HepG2 (cell line): Measurements from ENCODE around the gene ALG9. TPM values are rescaled to one million over a fixed set of nuclear protein-coding genes. Genes with fewer than 3 reads are reported as not detected.

Experiments
- JUN ChIP-seq: sonication (generic); formaldehyde crosslinking; IDR thresholded peaks from 2 replicates; pipeline ENCODE4 v1.4.0; 2020; ENCODE audit warnings: mild to moderate bottlenecking, missing genetic modification reagents
- MED8 ChIP-seq: sonication (generic); formaldehyde crosslinking; IDR thresholded peaks from 2 replicates; pipeline ENCODE4 v1.8.1; 2023; ENCODE audit warnings: mild to moderate bottlenecking, missing genetic modification reagents; ENCODE audit not compliant: insufficient replicate concordance
- RCOR2 ChIP-seq: IDR thresholded peaks from 2 replicates; pipeline ENCODE4 v1.6.1; 2016; ENCODE audit warnings: missing biosample characterization, missing genetic modification reagents
- ZNF224 ChIP-seq: sonication (generic); formaldehyde crosslinking; IDR thresholded peaks from 2 replicates; pipeline ENCODE4 v1.5.0; 2020; ENCODE audit warnings: mild to moderate bottlenecking, missing genetic modification reagents
- ZNF230 ChIP-seq: sonication (generic); formaldehyde crosslinking; IDR thresholded peaks from 2 replicates; pipeline ENCODE4 v1.4.0; 2020; ENCODE audit warnings: mild to moderate bottlenecking, missing genetic modification reagents
- polyA plus RNA-seq, 8 experiments: library from polyadenylated mRNA; depleted of rRNA in 3 of 8; stranded (reverse) in 7 of 8; unstranded in 1 of 8; fragments of >200 nt; fragmentation: Illumina TruSeq in 4 of 8; extraction: Trizol in 4 of 8; gene quantifications; 2 replicates each; pipeline versions ENCODE4 v1.2.1 to v1.2.3, GENCODE V29; 2011 to 2016; ENCODE audit warnings: low read depth in 4 of 8, missing spikeins in 1 of 8, mixed read lengths in 1 of 8; ENCODE audit not compliant: insufficient read depth in 1 of 8
- total RNA-seq, 5 experiments: library from RNA; depleted of rRNA; stranded (reverse); fragments of >200 nt; fragmentation: Illumina TruSeq; extraction: Trizol; gene quantifications; 2 replicates each; pipeline ENCODE4 v1.2.3, GENCODE V29; 2016; ENCODE audit warnings: low read depth in 1 of 5
- TF ChIP-seq, protein P1 (sequence below): sonication (generic); formaldehyde crosslinking; IDR thresholded peaks from 2 replicates; pipeline ENCODE4 v1.4.0; 2020; ENCODE audit warnings: missing genetic modification reagents
- TF ChIP-seq, protein P2 (sequence below): sonication (generic); formaldehyde crosslinking; IDR thresholded peaks from 2 replicates; pipeline ENCODE4 v1.4.0; 2020; ENCODE audit warnings: mild to moderate bottlenecking, missing genetic modification reagents
- TF ChIP-seq, protein P3 (sequence below): sonication (generic); formaldehyde crosslinking; IDR thresholded peaks from 2 replicates; pipeline ENCODE4 v1.5.0; 2020; ENCODE audit warnings: missing genetic modification reagents

The ALG9 gene
- total and polyA plus RNA-seq, 2 of the 13 experiments (the other 11 are each of a cell fraction or from before 2014, with no cell fraction given): 39.4 to 40.6 TPM

DNA sequence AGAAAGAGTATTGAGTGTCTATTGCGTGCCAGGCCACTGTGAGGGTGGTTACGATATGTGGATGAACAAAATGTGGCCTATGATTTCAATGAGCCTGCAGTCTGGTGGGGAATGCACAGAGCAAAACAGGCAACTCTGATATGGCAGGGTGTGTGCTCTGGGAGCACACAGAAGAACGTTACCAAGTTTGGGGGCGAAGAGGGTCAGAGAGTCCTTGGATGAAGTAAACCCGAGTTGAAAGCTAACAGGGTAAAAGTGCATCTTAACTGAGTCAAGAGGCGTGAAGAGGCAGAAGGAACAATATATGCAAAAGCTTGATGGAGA, 8.2 kb upstream of the ALG9 start (continued):
- TF ChIP-seq ZNF224 (CRISPR knock-in tag) (0 out of 2 replicates have a peak, but pooled peaks have one; percentile 30), MED8 (CRISPR knock-in tag) (peak; percentile 9), RCOR2 (CRISPR knock-in tag) (no peak), ZNF230 (CRISPR knock-in tag) (no peak), JUN (CRISPR knock-in tag) (0 out of 2 replicates have a peak, but pooled peaks have one; percentile 1)
- TF ChIP-seq, protein P1, sequence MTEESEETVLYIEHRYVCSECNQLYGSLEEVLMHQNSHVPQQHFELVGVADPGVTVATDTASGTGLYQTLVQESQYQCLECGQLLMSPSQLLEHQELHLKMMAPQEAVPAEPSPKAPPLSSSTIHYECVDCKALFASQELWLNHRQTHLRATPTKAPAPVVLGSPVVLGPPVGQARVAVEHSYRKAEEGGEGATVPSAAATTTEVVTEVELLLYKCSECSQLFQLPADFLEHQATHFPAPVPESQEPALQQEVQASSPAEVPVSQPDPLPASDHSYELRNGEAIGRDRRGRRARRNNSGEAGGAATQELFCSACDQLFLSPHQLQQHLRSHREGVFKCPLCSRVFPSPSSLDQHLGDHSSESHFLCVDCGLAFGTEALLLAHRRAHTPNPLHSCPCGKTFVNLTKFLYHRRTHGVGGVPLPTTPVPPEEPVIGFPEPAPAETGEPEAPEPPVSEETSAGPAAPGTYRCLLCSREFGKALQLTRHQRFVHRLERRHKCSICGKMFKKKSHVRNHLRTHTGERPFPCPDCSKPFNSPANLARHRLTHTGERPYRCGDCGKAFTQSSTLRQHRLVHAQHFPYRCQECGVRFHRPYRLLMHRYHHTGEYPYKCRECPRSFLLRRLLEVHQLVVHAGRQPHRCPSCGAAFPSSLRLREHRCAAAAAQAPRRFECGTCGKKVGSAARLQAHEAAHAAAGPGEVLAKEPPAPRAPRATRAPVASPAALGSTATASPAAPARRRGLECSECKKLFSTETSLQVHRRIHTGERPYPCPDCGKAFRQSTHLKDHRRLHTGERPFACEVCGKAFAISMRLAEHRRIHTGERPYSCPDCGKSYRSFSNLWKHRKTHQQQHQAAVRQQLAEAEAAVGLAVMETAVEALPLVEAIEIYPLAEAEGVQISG (CRISPR knock-in tag): no peak
- TF ChIP-seq, protein P2, sequence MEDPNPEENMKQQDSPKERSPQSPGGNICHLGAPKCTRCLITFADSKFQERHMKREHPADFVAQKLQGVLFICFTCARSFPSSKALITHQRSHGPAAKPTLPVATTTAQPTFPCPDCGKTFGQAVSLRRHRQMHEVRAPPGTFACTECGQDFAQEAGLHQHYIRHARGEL (CRISPR knock-in tag): 0 out of 2 replicates have a peak, but pooled peaks have one; percentile 48
- TF ChIP-seq, protein P3, sequence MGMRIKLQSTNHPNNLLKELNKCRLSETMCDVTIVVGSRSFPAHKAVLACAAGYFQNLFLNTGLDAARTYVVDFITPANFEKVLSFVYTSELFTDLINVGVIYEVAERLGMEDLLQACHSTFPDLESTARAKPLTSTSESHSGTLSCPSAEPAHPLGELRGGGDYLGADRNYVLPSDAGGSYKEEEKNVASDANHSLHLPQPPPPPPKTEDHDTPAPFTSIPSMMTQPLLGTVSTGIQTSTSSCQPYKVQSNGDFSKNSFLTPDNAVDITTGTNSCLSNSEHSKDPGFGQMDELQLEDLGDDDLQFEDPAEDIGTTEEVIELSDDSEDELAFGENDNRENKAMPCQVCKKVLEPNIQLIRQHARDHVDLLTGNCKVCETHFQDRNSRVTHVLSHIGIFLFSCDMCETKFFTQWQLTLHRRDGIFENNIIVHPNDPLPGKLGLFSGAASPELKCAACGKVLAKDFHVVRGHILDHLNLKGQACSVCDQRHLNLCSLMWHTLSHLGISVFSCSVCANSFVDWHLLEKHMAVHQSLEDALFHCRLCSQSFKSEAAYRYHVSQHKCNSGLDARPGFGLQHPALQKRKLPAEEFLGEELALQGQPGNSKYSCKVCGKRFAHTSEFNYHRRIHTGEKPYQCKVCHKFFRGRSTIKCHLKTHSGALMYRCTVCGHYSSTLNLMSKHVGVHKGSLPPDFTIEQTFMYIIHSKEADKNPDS (CRISPR knock-in tag): no peak
